ENCODE results near the gene SMURF2.
A peak's percentile ranks its signal among the peaks of the same experiment; 100 is the strongest.

SMURF2 gene

GRCh38 chr17:64536913-64537312, 125.2 kb downstream of the SMURF2 start:
- no peak for DNase-seq (ENCODE audit: low read depth)

DNA sequence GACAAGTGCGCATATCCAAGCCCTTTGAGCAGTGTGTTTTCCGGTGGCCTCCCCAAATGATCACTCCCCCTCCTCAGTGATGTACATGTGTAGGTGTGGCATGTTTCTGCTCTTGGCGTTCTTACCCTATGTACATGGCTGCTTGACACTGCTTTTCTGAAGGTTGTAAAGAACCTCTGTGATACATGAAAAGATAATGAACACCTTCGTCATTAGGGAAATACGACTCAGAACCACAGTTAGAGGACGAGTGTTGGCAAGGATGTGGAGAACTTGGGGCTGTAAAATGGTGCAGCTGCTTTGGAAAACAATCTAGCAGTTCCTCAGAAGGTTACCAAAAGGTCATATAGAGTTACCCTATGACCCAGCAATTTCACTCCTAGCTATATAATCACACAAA, 126.8 kb downstream of the SMURF2 start:
- DNase-seq (ENCODE audit: low read depth): no peak

DNA sequence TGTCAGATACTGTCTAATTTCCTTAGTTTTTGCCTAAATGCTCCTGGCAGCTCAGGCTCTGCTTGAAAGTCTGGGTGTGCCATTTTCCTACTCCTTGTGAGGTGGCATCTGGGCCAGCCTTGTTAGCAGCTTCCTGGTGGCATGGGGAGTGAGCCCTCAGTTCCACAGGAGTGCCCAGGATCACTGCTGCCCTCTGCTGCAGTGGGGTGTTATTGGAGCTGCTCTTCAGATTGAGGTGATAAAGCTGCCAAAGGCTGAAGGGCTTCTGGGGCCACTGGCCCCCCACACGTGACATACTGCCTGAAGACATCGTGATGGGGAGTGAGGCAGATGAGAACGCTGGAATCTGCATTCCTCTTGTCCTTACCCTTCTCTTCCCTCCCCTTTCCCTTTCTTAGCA, 127.9 kb downstream of the SMURF2 start:
- no peak for DNase-seq (ENCODE audit: low read depth)

DNA sequence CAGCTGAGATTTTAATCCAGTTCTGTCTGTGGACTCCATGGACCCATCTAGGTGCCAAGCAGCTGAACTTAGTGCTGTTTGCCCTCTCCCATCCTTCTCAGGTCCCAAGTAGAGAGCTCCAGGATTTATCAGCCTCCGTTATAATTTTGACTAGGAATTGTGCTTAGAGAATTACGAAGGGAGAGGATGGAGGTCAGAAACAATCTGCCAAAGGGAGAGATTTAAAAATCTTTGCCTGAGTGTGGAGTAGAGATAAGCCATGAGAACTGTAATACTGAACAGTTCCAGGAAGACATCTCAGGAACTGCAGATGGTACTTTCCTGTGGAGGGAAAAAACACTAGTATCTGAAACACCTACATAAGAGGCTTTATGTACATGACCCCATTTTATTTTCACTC, 128.3 kb downstream of the SMURF2 start:
- no peak for DNase-seq (ENCODE audit: low read depth)

- DNase-seq (ENCODE audit: low read depth): no peak
These were observed 129.7 kb downstream of the SMURF2 start for GRCh38 chr17:64532409-64532808.

DNA sequence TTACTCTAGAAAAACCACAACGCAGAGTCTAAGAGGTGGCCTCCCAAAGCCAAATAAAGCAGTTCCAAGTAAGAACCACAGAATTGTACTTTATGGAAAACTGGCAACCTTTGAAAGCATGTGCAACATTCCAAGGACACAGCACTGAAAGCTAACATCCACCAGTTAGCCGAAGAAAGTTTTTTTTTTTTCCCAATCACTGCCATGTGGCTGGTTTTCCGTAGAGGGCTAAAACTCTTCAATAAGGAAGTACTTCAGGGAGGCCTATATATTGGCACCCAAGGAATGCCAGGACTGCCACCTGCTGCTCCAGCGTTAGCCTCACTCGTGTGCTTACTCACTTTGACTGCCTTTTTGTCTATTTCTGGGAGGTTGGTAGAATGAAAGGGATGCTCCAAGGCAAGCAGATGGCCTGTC, 130.1 kb downstream of the SMURF2 start:
- no peak for DNase-seq (ENCODE audit: low read depth)

GRCh38 chr17:64529221-64529620, 132.9 kb downstream of the SMURF2 start:
- DNase-seq (ENCODE audit: low read depth): no peak

DNA sequence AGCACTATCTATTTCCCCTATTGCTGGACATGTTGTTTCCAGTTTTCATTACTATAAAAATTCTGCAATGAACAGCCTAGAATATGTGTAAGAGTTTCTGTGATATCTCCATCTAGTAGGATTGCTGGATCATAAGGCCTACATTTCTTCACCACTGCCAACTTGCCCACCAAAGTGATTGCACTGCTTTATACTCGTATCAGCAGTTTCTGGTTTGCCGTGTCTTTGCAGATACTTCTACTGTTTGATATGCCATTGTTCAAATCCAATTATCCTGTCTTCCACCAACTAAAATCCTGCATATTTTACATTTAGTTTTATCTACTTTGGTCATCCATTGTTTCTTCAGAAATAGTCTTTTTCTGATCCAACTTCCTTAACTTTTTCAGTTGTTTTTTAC, 134.2 kb downstream of the SMURF2 start:
- DNase-seq (ENCODE audit: low read depth): no peak

- no peak for DNase-seq (ENCODE audit: low read depth)
These were observed 141.7 kb downstream of the SMURF2 start for GRCh38 chr17:64520359-64520758.

DNA sequence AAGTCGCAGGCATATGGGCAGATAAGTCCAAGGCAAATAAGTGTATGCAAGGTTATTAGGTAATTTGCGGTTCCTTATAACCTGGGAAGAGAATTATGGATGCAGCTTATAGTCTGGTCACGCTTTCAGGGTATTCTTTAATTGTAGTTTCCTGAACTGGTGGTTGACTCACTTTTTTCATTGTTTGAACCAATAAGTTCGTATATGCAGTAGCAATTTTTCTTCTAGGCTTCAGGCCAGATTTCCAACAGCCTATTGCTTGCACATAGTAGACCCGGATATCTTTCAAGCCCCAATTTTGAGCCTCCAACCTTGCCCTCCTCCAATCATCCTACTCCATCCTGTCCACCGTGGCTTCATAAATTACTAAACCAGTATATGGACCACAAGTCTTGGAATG, 142.5 kb downstream of the SMURF2 start:
- no peak for DNase-seq (ENCODE audit: low read depth)

DNA sequence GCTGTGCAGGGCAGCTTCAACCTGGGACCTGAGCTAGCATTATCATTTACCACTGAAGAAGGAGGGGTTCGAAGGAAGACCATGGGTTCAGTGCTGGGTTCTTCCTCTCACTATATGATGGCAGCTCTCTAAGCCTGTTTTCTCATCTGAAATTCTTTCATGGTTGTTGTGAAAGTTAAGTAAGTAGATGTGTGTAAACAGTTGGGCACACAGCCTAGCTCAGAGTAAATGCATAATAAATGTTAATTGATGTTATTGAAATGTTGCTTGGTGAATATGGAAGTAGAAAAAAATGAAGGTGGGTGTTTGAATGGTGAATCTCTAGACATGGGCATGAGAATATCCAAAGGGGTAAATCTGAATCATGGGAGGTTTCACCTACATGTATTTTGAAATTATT, 146.3 kb downstream of the SMURF2 start:
- DNase-seq (ENCODE audit: low read depth): no peak

GRCh38 chr17:64515419-64515818, 146.7 kb downstream of the SMURF2 start:
- DNase-seq (ENCODE audit: low read depth): no peak

DNA sequence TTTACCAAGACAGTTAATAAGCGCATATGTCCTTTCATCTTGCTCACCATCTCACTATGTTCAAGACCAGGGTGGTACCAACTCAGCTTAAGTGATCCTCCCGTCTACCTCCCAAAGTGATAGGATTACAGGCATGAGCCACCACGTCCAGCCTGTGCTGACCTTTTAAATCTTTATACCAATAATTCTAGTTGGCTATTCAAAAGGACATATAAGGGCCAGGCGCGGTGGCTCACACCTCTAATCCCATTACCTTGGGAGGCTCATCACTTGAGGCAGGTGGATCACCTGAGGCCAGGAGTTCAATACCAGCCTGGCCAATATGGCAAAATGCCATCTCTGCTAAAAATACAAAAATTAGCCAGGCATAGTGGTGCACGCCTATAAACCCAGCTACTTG, 152.9 kb downstream of the SMURF2 start:
- DNase-seq (ENCODE audit: low read depth): no peak

DNA sequence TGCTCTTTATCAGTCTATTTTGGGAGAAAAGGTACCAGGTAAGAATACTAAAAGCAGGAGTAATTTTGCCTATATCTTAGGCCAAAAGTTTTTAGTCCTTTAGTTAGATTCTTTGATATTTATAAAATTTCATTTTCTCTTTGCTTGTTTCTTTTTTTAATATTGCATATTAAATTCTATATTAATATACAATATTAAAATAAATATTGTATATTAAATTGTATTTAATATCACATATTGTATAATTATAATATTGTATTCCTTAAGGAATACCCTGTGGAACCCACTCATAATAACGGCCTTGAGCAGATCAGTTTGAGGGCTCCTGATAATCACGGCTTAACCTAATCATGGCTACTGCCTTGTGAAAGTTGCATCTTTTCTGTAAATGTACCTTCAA, 153.4 kb downstream of the SMURF2 start:
- no peak for DNase-seq (ENCODE audit: low read depth)

- DNase-seq (ENCODE audit: low read depth): peak; percentile 21
These were observed 154.7 kb downstream of the SMURF2 start for GRCh38 chr17:64507413-64507782.

DNA sequence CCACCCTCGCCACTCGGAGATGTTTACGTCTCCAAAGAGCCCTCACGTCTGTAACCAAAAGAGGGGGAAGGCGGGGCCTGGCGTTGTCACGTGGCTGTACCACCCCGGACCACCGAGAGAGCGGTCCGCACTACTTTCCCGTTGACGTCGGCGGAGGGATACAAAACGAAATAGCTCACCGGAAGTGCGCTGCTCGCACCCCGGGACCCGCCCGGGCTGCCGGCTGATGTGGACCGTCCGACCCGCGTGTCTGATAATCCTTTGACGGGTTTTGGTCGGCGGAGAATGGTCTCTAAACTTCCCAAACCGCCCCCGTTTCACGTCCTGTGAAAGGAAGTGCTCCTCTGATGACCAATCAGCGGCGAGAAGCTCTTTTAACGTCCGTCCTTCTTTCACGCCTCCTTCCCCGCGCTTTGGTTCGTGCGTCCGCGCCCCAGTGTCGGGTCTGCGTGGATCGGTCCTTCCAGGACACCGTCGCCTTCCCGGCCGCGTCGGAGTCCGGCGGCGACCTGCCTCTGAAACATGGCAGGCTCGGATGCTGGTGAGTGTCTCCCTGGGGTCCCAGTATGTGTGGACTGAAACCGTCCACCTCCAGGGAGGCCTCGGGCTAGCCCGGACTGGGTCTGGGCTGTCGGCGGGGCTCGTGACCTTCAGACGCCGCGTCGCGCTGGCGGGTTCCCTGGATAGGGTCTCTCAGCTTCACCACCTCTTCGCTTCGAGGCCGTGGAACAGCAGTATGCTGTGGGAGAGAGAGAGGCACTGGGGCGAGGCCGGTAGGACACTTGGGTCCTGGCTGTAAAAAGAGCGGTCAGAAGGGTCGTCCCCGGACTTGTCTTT, 155.3 kb downstream of the SMURF2 start, which contains the start of gene CEP95:
Gene CEP95 (plus strand): TSS at position 402 of the 837 bp plus-strand sequence. CDS start 121 bp downstream, at position 523.
- peak; percentile 94 for DNase-seq (ENCODE audit: low read depth)

- DNase-seq (ENCODE audit: low read depth): peak; percentile 97
These were observed 155.9 kb downstream of the SMURF2 start, which contains the start of gene DDX5 for GRCh38 chr17:64506201-64506575. Gene DDX5, minus strand, starts transcription at chr17:64506289. Its CDS starts 170 bp downstream, at chr17:64506119.

DNA sequence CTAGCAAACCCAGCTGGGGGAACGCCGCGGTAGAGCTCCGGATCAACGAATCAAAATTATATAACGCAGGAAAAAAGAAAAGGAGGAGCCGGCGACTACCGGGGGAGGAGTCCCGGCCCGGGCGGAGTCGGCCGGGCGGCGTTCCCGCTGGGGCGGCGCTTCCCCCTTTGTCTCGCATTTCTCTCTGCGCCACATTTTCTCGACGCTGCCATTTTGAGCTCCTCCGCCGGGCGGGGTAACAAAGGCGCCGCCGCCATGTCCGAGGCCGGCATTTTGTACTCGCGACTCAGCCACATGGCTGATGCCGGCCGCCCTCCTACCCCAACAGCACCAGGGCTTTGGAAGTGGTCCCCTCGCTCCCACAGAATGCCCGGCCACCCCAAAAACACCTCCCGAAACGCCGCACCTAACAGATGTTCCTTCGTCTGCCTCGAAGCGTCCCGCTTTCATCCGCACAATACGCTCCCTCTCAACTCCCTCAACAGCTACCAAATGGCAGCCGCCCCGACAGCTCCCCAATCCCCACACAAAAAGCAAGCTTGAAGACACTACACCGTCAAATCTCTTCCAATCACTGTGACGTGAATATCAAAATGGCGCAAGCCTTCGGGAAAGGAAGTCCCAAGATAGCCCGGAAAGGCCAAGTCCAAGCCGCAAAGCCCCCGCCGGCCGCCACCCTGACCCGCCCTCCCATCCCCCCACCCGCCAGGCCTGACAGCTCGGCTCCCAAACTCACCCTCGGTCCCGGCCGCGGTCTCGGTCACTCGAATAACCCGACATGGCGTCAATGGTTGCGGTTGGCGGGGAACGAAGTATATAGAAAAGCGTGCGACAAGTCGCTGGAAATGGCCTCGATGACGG, 156.5 kb downstream of the SMURF2 start:
- DNase-seq (ENCODE audit: low read depth): peak; percentile 78

- DNase-seq (ENCODE audit: low read depth): no peak
These were observed 157.3 kb downstream of the SMURF2 start for GRCh38 chr17:64504769-64505339.

DNA sequence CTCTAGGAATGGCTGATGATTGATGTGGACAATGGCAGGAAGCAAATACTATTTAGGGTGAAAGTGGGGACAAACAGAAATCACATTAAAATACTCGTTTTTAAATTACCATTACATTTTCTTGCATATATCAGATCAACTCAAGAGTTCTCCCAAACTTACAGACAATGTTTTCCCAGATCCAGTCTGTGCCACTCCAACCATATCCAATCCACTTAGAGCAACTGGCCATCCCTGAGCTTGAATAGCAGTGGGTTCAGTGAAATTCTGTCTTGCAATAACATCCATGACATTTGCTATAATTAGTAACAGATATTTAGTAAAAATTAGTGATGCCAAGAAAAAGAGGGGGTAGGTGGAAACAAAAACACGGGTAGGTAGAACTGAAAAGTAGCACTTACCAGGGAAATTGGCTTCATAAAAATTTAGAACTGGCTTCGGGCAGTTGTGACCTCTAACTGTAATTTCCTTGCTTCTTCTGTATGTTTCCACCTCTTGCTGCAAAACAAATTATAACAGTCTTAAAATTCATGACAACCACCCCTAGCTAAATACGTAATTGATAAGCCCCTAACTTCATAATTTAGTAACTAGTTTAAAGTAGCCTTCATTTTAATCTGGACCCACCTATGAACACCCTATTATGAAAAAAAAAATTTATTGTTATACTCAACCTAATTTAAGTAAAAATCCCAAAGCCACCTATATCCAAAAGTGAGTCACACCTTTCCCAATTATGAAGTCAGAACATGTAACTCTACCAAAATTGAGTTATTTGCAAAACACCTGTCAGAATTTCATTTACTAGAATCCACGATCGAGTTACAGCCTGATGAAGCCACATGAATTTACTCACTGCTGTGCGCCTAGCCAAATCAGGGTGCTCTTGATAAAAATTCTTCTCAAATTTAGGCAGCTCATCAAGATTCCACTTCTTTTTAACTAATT, 158.0 kb downstream of the SMURF2 start:
- no peak for DNase-seq (ENCODE audit: low read depth)

DNA sequence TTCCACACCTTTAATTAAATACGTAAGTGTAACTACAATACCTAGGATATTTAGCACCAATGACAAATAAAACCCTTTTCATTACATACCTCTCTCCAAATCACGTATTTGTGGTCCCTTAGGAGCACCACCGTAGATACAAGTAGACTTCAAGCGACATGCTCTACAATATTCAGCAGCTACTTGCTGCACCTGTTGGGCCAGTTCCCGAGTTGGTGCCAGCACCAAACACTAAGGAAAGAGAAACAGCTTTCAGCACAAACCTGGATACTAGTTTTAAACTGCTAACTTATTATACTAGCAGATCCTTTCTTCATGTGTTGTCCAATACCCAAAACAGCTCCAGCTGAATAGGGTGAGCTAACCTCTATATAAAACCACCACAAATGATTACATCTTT, 158.8 kb downstream of the SMURF2 start:
- no peak for DNase-seq (ENCODE audit: low read depth)

DNA sequence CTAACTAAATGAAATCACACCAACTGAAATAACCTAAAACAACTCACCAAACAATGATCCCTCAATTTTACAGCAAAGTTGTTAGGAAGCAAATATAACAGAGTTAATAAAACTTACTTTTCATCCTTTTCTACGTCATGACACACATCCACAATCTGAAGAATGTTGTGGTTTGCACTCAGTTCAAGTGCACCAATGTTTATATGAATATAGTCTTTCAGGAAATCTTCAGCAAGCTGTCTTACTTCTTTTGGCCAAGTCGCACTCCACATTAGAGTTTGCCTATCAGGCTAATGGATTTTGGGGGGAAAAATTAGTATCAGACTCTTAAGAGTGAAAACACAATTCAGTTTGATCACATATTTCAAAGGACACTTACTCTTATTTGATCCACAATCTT, 159.3 kb downstream of the SMURF2 start:
- no peak for DNase-seq (ENCODE audit: low read depth)
